Stimulated activated CD4-positive, alpha-beta T cell treated with anti-CD3 and anti-CD28 coated beads, Interleukin-2, amount 100 ng/mL, for 48 hours (primary cell): ENCODE data around the gene HNRNPUL1.
A peak's percentile ranks its signal among the peaks of the same experiment; 100 is the strongest.
"Not testable (repeated sequence)": the region's sequence is repeated elsewhere in the genome, so short reads cannot be mapped to it uniquely, and the experiment has no call there.

Source experiments
- DNase-seq, 2 donors: peaks; one replicate each; pipeline ENCODE4 v3.0.0-alpha.2; 2020

HNRNPUL1 gene

GRCh38 chr19:41278478-41278877 is 14.3 kb downstream of the HNRNPUL1 start:
- no peak for DNase-seq

DNA sequence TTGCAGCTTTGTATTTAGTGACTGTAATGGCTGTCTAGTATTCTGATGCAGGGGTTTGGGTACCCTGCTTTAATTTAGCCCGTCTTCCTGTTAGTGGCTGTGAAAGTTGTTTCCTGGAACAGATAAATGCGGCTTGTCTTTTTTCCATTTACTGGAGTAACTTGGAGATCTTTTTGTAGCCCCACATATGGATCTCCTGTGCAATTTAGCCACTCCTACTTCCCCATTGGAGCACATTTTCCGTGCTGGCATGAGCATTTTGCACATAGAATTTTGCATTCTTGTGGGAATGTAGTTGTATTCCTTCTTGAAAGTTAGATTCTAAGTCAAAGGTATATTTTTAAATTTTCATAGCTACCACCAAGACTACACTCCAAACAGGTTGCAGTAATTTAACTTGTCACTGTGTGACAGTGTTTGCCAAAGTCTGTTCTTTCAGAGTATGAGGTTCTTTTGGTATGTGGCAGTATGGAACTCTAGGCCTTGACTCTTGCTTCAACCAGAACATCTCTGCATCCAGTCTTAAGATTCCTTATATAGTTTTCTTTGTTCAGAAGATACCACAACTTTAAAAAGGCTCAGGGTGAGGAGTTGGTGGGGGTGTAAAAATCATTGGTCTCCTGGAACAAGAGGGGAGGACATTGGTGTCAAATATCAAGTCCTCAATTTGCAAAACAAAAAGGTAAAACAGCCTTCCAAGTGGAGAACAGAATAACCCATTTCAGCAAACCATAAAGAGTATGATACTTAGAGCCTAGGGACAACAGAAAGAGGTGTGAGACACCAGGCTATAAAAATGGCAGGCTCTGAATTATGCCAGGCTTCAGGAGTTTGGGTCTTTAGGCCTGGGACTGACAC is 24.7 kb downstream of the HNRNPUL1 start:
- no peak for DNase-seq

DNA sequence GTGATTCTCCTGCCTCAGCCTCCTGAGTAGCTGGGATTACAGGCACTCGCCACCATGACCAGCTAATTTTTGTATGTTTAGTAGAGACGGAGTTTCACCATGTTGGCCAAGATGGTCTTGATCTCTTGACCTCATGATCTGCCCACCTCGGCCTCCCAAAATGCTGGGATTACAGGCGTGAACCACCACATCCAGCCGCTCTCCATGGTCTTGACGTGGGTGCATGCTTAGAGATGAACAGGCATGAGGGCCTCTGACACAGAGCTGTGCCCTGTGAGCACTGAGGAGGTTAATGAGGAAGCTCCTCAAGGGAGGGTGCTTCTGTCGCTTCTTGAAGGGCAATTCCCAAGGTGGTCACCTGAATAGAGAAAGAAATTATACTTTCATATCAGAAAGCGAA is 25.6 kb downstream of the HNRNPUL1 start:
- DNase-seq, result not testable (repeated sequence)

- no peak for DNase-seq
Observed at GRCh38 chr19:41294393-41294792, 30.2 kb downstream of the HNRNPUL1 start.

DNA sequence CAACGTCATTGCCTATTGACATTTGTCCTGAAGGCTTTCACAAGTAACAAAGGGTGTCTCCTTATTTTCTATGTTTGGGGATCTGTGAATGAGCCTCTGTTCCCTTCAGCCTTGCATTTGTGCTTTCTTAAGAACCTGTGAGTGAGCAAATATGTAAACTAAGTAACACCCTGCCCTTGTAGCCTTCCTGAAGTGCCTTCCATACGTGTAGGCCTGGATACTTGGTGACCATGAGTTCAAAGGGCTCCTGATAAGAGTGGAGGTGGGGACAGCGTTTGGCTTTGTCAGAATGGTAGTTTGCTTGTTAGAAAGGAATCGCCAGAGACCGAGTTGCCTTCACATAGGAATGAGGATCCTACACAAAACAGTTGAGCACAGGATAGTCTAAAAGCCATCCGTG is 31.3 kb downstream of the HNRNPUL1 start:
- no peak for DNase-seq

- DNase-seq, result no peak
Observed at GRCh38 chr19:41296433-41296871, 32.3 kb downstream of the HNRNPUL1 start.

- no peak for DNase-seq
Observed at GRCh38 chr19:41297628-41298347, 33.6 kb downstream of the HNRNPUL1 start.

- no peak for DNase-seq
Observed at GRCh38 chr19:41298348-41298964, 34.3 kb downstream of the HNRNPUL1 start.

- DNase-seq, result no peak
Observed at GRCh38 chr19:41299046-41299754, 35.0 kb downstream of the HNRNPUL1 start.

GRCh38 chr19:41299755-41300089 is 35.5 kb downstream of the HNRNPUL1 start:
- no peak for DNase-seq

- no peak for DNase-seq
Observed at GRCh38 chr19:41300555-41300954, 36.4 kb downstream of the HNRNPUL1 start.

GRCh38 chr19:41302624-41303351 is 38.6 kb downstream of the HNRNPUL1 start:
- peak in 1 of 2 donors; percentile 56 for DNase-seq

DNA sequence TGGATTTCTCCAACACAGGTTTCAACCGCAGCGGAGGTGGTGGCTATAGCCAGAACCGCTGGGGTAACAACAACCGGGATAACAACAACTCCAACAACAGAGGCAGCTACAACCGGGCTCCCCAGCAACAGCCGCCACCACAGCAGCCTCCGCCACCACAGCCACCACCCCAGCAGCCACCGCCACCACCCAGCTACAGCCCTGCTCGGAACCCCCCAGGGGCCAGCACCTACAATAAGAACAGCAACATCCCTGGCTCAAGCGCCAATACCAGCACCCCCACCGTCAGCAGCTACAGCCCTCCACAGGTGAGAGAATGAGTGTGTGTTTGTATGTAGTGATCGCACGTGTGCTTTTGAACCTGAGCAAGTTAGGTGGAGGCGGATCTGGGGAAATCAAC is 39.8 kb downstream of the HNRNPUL1 start:
- DNase-seq, result no peak

DNA sequence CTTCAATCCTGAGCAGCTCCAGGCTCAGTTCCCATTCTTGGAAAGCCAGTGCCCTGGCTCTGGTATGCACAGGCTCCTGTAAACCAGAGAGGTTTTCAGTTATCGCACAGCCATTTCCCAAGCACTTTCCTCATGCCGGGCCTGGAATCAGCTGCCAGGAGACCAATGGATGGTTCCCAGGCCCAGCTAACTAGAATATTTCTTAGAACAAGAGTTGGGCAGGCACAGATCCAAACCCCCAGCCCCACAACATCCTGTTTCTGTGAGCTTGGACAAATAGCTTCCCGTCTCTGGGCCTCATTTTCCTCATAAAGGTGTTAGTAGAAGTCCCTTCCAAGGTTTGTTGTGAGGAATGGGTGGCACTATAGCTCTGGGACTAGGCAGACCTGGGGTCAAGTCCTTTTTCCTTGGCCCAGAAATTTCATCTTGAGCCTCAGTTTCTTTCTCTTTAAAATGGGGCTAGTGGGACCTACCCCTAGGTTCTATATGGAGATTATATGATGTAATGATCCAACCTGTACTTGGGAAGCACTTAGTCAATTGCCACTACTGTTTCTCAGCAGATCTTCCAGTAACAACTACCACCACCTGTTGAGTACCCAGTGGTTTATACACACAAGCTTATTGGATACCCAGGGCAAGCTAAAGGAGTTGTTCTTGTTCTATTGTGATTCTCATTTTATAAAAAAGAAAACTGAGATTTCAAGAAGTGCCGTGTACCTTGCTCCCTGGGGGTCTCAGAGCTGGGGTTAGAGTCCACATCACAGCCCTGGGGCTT is 40.7 kb downstream of the HNRNPUL1 start:
- DNase-seq, result no peak

DNA sequence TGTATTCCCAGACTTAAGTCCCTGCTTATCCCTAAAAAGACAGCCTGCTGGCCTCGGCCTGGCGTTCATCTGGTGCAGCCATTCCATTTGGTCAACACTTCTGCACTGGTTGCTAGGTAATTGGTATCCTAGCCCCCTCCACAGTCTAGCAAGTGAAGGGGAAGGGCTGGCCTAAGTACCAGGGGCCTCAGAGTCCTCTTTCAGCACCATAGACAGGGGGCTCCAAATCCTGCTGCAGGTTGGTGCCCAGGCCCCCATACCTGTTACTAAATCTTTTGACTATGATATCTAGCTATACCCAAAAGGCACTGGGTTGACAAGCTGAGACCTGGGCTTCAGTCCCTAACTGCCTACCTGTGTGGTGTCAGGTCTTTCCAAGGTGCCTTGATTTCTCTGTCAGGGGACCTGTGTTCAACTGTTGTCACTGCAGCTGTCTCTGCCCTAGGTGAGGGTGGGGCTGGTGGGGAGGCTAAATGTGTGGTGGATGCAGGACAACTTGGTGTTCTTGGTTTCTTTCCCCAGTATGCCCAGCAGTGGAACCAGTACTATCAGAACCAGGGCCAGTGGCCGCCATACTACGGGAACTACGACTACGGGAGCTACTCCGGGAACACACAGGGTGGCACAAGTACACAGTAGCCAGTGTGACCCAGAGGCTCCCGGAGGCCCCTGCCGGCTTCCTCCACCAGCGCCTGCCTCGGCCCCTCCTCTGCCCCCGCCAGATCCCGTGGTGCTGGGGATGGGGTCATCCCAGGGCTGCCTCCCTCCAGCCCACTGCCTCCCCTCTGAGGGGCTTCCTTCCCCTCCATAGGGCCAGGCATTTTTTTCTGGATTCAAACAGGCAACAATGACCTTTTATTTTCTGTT is 42.0 kb downstream of the HNRNPUL1 start:
- no peak for DNase-seq

GRCh38 chr19:41307090-41307875 is 43.1 kb downstream of the HNRNPUL1 start:
- DNase-seq, result no peak

- no peak for DNase-seq
Observed at GRCh38 chr19:41307954-41308449, 43.8 kb downstream of the HNRNPUL1 start.

GRCh38 chr19:41308450-41309179 is 44.4 kb downstream of the HNRNPUL1 start:
- peak; percentile 96 to 97 for DNase-seq
